Measurements from ENCODE around the gene UTS2.

Gene UTS2

GRCh38 chr1:7879228-7879627, 26.4 kb upstream of the UTS2 start:
- Histone ChIP-seq H3K4me3 (replicated peaks; ENCODE audit: insufficient read depth, low read length) (no peak overlapping the region), H3K27ac (replicated peaks) (no peak overlapping the region), H3K27me3 (ENCODE audit: insufficient read depth, poor library complexity, severe bottlenecking) (no peaks in the 10 kb centered on the region)
- no peak for DNase-seq (ENCODE audit: low read depth in 1 of 2, low spot score in 1 of 2)
- TF ChIP-seq CTCF (IDR thresholded peaks at IDR 0.05; ENCODE audit: insufficient read depth, low read length) (no peak), REST (IDR thresholded peaks at IDR 0.05; ENCODE audit: insufficient replicate concordance, low read depth) (no peak), GABPA (IDR thresholded peaks at IDR 0.05; ENCODE audit: low read depth) (no peak), POLR2AphosphoS5 (IDR thresholded peaks at IDR 0.05; ENCODE audit: low read depth) (no peak), SPI1 (IDR thresholded peaks at IDR 0.05; ENCODE audit: borderline replicate concordance, low read depth) (no peak)

- no peak overlapping the region for H3K4me3 ChIP-seq (replicated peaks; ENCODE audit: insufficient read depth, low read length)
- H3K27me3 ChIP-seq (ENCODE audit: insufficient read depth, poor library complexity, severe bottlenecking): no peaks in the 10 kb centered on the region
- no peak for TF ChIP-seq CTCF (IDR thresholded peaks at IDR 0.05; ENCODE audit: insufficient read depth, low read length)
- TF ChIP-seq GABPA (IDR thresholded peaks at IDR 0.05; ENCODE audit: low read depth): no peak
- TF ChIP-seq SPI1 (IDR thresholded peaks at IDR 0.05; ENCODE audit: borderline replicate concordance, low read depth): no peak
- no peak for TF ChIP-seq REST (IDR thresholded peaks at IDR 0.05; ENCODE audit: insufficient replicate concordance, low read depth)
- no peak for TF ChIP-seq POLR2AphosphoS5 (IDR thresholded peaks at IDR 0.05; ENCODE audit: low read depth)
- no peak overlapping the region for H3K27ac ChIP-seq (replicated peaks)
- DNase-seq (ENCODE audit: low read depth in 1 of 2, low spot score in 1 of 2): no peak
Observed at GRCh38 chr1:7878027-7878426, 25.2 kb upstream of the UTS2 start.

- no peak for DNase-seq (ENCODE audit: low read depth in 1 of 2, low spot score in 1 of 2)
- H3K27me3 ChIP-seq (ENCODE audit: insufficient read depth, poor library complexity, severe bottlenecking): no peaks in the 10 kb centered on the region
- no peak overlapping the region for H3K27ac ChIP-seq (replicated peaks)
- no peak overlapping the region for H3K4me3 ChIP-seq (replicated peaks; ENCODE audit: insufficient read depth, low read length)
- no peak for TF ChIP-seq GABPA (IDR thresholded peaks at IDR 0.05; ENCODE audit: low read depth)
- no peak for TF ChIP-seq POLR2AphosphoS5 (IDR thresholded peaks at IDR 0.05; ENCODE audit: low read depth)
- TF ChIP-seq SPI1 (IDR thresholded peaks at IDR 0.05; ENCODE audit: borderline replicate concordance, low read depth): no peak
- no peak for TF ChIP-seq CTCF (IDR thresholded peaks at IDR 0.05; ENCODE audit: insufficient read depth, low read length)
- TF ChIP-seq REST (IDR thresholded peaks at IDR 0.05; ENCODE audit: insufficient replicate concordance, low read depth): no peak
Observed at GRCh38 chr1:7873801-7874795, 21.2 kb upstream of the UTS2 start.

Data from HL-60 (cell line).